HG02678 (cell line): ENCODE data around the gene ABI1.

Source experiments
- ATAC-seq: cut with Tn5 transposase; IDR thresholded peaks from one replicate; pipeline ENCODE4 v1.9.1; 2021; ENCODE audit warnings: mild to moderate bottlenecking, moderate library complexity; ENCODE audit not compliant: unreplicated experiment

Gene ABI1

DNA sequence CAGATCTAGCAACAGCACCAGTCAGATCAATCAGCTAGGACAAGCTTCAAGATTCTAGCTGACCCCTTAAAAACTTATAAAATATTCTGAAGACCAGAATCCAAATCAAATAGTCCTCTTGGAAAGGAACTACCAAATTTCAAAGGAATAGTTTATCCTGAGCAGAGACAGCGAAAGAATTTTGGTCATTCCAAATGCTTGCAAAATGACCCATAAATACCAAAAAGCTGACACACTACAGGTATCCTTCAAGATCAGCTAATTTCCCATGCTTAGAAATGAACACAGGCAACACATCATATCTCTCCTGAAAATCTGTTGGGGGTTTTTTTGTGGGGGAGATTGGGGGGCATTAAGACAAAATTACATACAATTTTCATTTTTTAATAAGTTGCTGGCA is 84.5 kb downstream of the ABI1 start:
- ATAC-seq = no peak

DNA sequence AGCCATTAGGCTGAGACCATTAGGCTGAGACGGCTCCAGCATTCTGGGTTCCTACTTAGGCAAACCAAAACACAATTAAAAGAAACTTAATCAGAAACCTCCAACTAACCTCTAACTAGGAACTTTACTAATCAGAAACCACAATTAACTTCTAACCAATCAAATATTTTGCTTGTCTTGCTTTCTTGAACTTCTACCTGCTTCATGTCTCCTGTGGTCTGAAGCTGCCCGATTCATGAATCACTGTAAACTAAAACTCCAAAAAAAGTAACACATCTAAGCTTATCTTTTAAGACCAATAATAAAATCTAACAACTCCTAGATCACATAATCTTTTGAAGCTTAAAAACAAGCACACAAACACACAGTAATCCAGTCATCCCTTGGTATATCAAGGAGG is 87.1 kb downstream of the ABI1 start:
- no peak for ATAC-seq

DNA sequence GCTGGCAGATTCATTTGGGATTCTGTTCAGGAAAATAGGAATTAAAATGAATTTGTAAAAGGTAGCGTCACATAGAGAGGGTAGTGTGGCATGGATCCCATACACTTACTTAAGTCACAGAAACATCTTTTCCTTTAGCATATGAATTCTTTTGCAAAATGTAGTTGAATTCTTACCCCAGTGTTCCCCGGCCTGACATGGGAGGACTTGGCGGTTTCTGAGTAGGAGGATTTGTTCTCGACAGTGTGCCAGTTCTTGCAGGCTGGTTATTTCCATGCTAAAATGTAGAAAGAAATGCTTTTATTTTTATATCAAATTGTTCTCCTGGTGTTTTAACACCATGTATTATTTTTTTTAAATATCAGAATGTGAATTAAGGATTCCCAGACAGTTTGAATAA is 90.7 kb downstream of the ABI1 start:
- ATAC-seq = no peak

DNA sequence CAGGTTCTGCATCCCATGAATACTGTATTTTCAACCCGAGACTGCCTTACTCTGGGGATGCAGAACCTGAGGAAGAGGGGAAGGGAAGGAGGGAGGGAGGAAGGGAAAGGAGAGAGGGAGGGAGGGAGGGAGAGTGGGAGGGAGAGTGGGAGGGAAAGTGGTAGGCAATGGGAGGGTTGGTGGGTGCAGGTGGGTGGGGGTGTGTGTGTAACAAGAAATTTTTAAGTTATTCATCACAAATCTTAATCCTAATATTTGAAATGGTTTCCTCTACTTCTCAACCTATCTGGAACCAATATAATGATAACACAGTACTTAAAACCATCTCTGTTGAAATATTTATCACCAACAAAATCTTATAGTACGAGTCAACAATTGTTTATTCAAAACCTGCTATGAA is 95.2 kb downstream of the ABI1 start:
- ATAC-seq = no peak

- ATAC-seq = no peak
Measured at GRCh38 chr10:26759008-26759407, 101.8 kb downstream of the ABI1 start.

GRCh38 chr10:26755443-26755903 is 105.3 kb downstream of the ABI1 start:
- peak; percentile 92 for ATAC-seq

DNA sequence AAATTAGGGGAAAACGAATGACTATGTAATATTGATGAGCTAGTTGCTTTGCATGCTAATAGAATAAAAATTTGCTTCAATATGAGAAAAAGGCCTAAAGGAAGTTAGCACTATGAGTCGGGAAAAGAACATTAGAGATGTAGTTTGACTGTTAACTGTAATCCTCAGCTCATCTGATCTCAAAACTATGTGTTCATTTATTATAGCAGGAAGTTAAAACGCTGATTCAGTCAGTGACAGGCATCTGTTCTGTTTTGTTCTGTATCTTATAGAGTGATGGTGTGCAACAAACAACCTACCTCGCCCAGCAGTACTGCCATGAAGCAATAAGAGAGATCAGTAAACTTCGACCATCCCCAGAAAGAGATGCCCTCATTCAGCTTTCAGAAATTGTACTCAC is 114.7 kb downstream of the ABI1 start:
- no peak for ATAC-seq

- no peak for ATAC-seq
Measured at GRCh38 chr10:26743841-26744240, 116.9 kb downstream of the ABI1 start.

- no peak for ATAC-seq
Measured at GRCh38 chr10:26743091-26743490, 117.7 kb downstream of the ABI1 start.

GRCh38 chr10:26741368-26741767 is 119.4 kb downstream of the ABI1 start:
- no peak for ATAC-seq

GRCh38 chr10:26739071-26739631 is 121.6 kb downstream of the ABI1 start:
- peak; percentile 36 for ATAC-seq

DNA sequence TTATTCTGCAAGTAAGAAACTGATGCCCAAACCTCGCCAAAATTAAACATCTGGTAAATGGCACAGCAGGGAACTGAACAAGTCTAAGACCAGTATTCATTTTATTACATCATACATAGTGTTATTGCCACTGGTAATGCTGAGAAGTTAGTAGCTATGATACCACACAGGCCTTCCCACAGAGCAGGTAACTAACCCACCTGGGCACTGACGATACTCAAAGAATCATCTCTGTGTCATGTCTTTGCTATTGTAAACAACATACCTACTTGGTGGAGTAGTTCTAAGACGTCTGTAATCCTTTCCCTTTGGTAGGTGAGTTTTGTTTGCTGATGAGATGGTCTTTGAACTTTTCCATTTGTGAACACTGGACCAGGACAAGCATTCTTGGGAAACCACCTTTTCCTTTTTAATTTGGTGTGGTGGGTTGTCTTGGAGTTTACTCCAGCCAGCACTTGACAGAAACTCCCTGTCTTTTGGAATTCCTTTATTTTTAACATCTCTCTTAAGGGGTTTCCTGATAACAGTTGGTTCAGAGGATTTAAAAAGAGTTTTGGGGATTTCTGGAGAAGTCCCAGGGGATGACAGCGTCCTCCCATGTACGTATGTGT is 122.4 kb downstream of the ABI1 start:
- ATAC-seq = no peak

DNA sequence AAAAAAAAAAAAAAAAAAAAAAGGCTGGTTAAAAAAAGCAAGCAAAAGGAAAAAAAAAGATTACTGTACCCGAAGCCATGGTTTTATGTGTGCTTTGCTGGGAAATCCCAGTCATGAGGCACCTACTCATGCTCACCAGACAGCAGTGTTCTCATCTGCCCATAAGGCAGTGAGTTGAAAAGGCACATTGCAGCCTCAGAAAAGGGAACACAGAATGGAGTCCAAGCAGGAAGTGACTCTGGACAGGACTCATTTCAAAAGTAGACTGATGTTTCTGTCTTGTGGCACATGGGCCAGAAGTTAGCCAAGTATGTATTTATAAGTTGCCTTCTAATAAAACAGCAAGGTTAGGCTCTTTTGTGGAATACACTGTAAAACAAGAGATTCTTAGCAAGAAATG is 123.0 kb downstream of the ABI1 start:
- peak; percentile 74 for ATAC-seq

- ATAC-seq = no peak
Measured at GRCh38 chr10:26735435-26735834, 125.3 kb downstream of the ABI1 start.

GRCh38 chr10:26733750-26734568 is 126.8 kb downstream of the ABI1 start:
- ATAC-seq = no peak

GRCh38 chr10:26730552-26730951 is 130.2 kb downstream of the ABI1 start:
- ATAC-seq = no peak

DNA sequence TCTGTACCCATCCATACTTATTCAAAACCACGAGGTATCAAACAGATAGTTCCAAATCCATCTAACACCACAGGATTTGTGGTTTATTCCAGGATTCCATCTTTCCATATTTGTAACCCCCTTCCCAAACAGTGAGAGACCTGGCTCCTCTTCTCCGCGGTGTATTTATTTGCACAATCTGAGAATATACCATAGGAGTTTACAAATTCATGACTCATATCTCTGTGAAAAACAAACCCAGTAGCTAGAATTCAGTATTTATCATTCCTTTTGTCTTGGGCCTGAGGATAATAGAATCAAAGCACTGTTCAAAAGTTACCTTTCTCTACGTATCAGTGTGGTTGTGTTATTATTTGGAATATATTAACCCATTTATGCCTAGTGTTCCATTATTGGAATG is 131.4 kb downstream of the ABI1 start:
- no peak for ATAC-seq

GRCh38 chr10:26728957-26729356 is 131.8 kb downstream of the ABI1 start:
- ATAC-seq = no peak

- ATAC-seq = no peak
Measured at GRCh38 chr10:26727005-26727404, 133.8 kb downstream of the ABI1 start.

DNA sequence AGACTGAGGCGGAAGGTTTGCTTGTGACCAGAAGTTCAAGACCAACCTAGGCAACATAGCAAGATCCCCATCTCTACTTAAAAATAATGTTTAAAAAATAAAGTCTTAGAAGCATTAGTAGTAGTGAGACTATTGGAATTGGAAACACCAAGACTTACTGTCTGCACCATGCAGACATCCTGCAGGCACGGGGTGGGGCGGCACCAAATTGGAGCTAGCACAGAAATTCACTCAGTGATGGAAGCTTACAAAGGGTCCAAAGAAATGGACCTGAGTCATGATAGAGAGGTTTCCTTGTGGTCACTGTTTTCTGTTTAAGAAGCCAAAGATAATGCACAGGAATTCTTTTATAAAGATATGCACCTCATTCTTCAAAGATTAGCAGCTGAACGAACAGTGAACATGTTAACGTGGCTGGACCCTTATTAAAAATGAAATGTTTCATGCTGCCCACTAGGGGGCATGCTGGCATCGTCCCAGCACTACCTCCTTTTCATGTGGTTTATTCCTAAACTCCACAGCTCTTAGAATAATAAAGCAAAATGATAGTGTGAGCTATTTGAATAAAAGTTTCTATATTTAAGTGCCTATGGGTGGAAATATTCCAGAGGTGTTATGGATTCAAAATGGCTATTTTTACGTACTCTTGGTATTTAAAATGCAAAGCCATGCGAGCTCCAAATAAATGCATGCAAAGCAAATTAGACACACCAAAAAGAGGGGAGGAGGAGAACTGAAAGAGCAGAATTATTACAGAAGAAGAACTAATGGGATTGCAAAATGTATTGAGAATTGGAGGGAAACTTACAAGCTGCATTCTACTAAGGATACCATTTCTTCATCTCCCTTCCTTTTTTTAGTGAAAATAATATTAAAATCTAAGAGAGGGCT is 134.7 kb downstream of the ABI1 start:
- no peak for ATAC-seq

DNA sequence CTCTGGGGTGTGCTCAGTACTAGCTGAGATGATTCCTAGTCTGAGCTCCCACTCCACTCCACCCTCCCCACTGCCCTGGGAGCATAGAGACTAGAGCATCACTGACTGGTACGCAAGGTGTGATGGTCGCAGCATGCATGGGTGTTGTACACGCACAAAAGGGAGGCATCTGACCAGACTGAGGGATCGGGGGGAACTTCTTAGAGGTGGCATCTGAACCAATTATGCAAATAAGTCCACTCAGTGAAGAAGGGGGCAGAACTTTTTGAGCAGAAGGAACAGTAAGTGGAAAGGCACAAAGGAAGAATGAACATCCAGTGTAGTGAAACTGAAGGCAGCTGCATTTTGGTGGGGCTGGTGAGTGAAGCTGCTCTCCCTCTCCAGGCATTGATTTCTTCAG is 137.7 kb downstream of the ABI1 start:
- ATAC-seq = no peak
